ENCODE data around the gene MTR. TPM values are rescaled to one million over a fixed set of nuclear protein-coding genes. Genes with fewer than 3 reads are reported as not detected.
A peak's percentile ranks its signal among the peaks of the same experiment; 100 is the strongest.

Gene MTR
- total and polyA plus RNA-seq, 7 donors, result 6.8 to 66.2 (median 51.3) TPM

GRCh38 chr1:236754525-236755210 lies 40.4 kb upstream of the MTR start:
- H3K4me3 ChIP-seq, result no peak overlapping the region
- H3K27ac ChIP-seq, result no peak overlapping the region
- peaks cover 0 to 86% of the 10 kb centered on the region in 2 donors for H3K36me3 ChIP-seq (ENCODE audit: insufficient read depth in 1 of 2, low read depth in 1 of 2)
- no peak for TF ChIP-seq CTCF (IDR thresholded peaks at IDR 0.05)
- ATAC-seq, result no peak
- intact Hi-C loops (cut with DNase I), result loop anchor here (10.0 kb wide), 2 partner anchors 80 to 110 kb away; no protein-coding TSS in a partner anchor
- no peak for DNase-seq
- no peaks in the 10 kb centered on the region for H3K9me3 ChIP-seq
- no peaks in the 10 kb centered on the region for H3K4me1 ChIP-seq
- H3K27me3 ChIP-seq (ENCODE audit: insufficient read depth in 3 of 3, low read length in 2 of 3), result no peaks in the 10 kb centered on the region
- WGBS, 3 donors, result 82 to 89% (median 85%) methylated on average over 18 of the region's 18 CpGs

- DNase-seq, result no peak
- whole genome bisulfite sequencing, 3 donors, result 83 to 90% (median 87%) methylated on average over 2 of the region's 2 CpGs
- Histone ChIP-seq H3K9me3 (no peaks in the 10 kb centered on the region), H3K27ac (no peak overlapping the region), H3K4me1 (no peaks in the 10 kb centered on the region), H3K36me3 (ENCODE audit: insufficient read depth in 1 of 2, low read depth in 1 of 2) (peaks cover 0 to 86% of the 10 kb centered on the region in 2 donors), H3K4me3 (no peak overlapping the region), H3K27me3 (ENCODE audit: insufficient read depth in 3 of 3, low read length in 2 of 3) (no peaks in the 10 kb centered on the region)
- ATAC-seq, result no peak
- intact Hi-C loops (cut with DNase I), result loop anchor here (10.0 kb wide), 2 partner anchors 77 to 107 kb away; no protein-coding TSS in a partner anchor
- TF ChIP-seq CTCF (IDR thresholded peaks at IDR 0.05), result no peak
These were observed 37.5 kb upstream of the MTR start for GRCh38 chr1:236757640-236758039.

- Histone ChIP-seq H3K36me3 (ENCODE audit: insufficient read depth in 1 of 2, low read depth in 1 of 2) (peaks cover 0 to 86% of the 10 kb centered on the region in 2 donors), H3K4me1 (no peaks in the 10 kb centered on the region), H3K27me3 (ENCODE audit: insufficient read depth in 3 of 3, low read length in 2 of 3) (no peaks in the 10 kb centered on the region), H3K9me3 (no peaks in the 10 kb centered on the region), H3K27ac (no peak overlapping the region), H3K4me3 (no peak overlapping the region)
- intact Hi-C loops (cut with DNase I), result loop anchor here (10.0 kb wide), 2 partner anchors 75 to 105 kb away; no protein-coding TSS in a partner anchor
- ATAC-seq, result peak in 2 of 4 donors; percentile 22 to 36
- 40 to 55% (median 53%) methylated on average over 3 of the region's 3 CpGs for WGBS, 3 donors
- peak; percentile 56 for TF ChIP-seq CTCF (IDR thresholded peaks at IDR 0.05)
- DNase-seq, result no peak
These were observed 35.7 kb upstream of the MTR start for GRCh38 chr1:236759252-236759859.

- no peak for DNase-seq
- peaks cover 0 to 84% of the 10 kb centered on the region in 2 donors for H3K36me3 ChIP-seq (ENCODE audit: insufficient read depth in 1 of 2, low read depth in 1 of 2)
- ATAC-seq, result peak in 3 of 4 donors; percentile 3 to 23 (median 11)
- H3K27ac ChIP-seq, result no peak overlapping the region
- H3K9me3 ChIP-seq, result no peaks in the 10 kb centered on the region
- no peaks in the 10 kb centered on the region for H3K4me1 ChIP-seq
- H3K4me3 ChIP-seq, result no peak overlapping the region
- TF ChIP-seq CTCF (IDR thresholded peaks at IDR 0.05), result no peak
- intact Hi-C loops (cut with DNase I), result loop anchor here in 1 of 2 donors (5.0 kb wide), 1 partner anchor 802 kb away; no protein-coding TSS in a partner anchor
- WGBS, 3 donors, result 30 to 43% (median 34%) methylated on average over 6 of the region's 6 CpGs
- H3K27me3 ChIP-seq (ENCODE audit: insufficient read depth in 3 of 3, low read length in 2 of 3), result no peaks in the 10 kb centered on the region
These were observed 34.6 kb upstream of the MTR start for GRCh38 chr1:236760480-236760879.
